ENCODE results near the gene LTB. TPM values are rescaled to one million over a fixed set of nuclear protein-coding genes. Genes with fewer than 3 reads are reported as not detected.

Gene LTB
- polyA plus RNA-seq, 1 donor from 2014 or later = not detected

DNA sequence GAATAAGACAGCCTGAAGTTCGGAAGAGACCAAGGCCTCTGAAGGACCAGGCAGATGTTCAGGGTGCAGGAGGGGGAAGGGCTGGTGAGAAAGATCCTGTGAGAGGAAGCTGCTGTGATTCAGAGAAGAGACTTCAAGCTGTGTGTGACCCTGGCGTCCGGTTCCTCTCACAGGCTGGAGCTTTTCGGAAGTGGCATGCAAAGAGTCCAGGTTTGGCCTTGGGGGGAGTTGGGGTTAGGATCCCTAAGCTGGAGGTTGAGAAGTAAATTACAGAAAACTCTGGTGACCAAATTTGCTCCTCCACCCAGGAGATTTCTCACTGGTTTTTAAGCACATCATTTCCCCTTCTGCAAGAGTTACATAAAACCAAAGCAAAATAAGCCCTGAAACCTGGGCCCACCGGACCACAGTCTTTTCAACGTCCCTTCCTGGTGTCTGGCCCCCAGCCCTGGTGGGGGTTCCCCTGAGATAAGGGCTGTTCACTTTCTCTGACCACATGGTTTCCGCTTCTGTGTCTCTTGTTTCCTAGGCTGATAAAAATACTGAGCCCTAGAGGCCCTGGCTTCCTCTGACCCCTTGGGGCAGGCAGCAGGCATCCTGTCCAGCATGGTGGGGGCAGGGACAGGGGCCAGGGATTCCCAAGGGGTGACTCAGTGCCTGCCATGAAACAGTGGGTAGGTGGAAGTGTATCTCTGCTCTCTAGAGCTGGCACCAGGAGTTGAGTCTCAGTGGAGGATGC, 22.1 kb downstream of the LTB start:
- Histone ChIP-seq H3K36me3 (ENCODE audit: insufficient read depth, low read length) (no peaks in the 10 kb centered on the region), H3K79me2 (replicated peaks; ENCODE audit: insufficient read depth, low read length) (no peaks in the 10 kb centered on the region), H3K9ac (ENCODE audit: low read length) (no peak overlapping the region), H2AFZ (ENCODE audit: low read depth, low read length) (no peak overlapping the region), H3K9me2 (ENCODE audit: insufficient read depth, low read length) (no peaks in the 10 kb centered on the region), H3K9me3 (ENCODE audit: low read length) (no peaks in the 10 kb centered on the region), H3K27ac (ENCODE audit: low read length) (no peak overlapping the region), H4K20me1 (ENCODE audit: insufficient read depth) (no peaks in the 10 kb centered on the region), H3K27me3 (ENCODE audit: insufficient read depth, low read depth, low read length) (no peaks in the 10 kb centered on the region), H3K4me3 (ENCODE audit: low read length) (no peak overlapping the region), H3K4me2 (ENCODE audit: low read length) (no peak overlapping the region), H3F3A (ENCODE audit: insufficient read depth, low read length, poor library complexity, severe bottlenecking) (no peaks in the 10 kb centered on the region)
- TF ChIP-seq RAD21 (conservative IDR thresholded peaks at IDR 0.05) = no peak
- no peak for TF ChIP-seq EP300 (conservative IDR thresholded peaks at IDR 0.05; ENCODE audit: poor library complexity, severe bottlenecking)
- TF ChIP-seq EZH2 (IDR thresholded peaks at IDR 0.05; ENCODE audit: borderline replicate concordance, insufficient read depth, low read length, poor library complexity, severe bottlenecking) = no peak
- TF ChIP-seq POLR2AphosphoS5 (IDR thresholded peaks at IDR 0.05) = no peak
- TF ChIP-seq, protein P1, sequence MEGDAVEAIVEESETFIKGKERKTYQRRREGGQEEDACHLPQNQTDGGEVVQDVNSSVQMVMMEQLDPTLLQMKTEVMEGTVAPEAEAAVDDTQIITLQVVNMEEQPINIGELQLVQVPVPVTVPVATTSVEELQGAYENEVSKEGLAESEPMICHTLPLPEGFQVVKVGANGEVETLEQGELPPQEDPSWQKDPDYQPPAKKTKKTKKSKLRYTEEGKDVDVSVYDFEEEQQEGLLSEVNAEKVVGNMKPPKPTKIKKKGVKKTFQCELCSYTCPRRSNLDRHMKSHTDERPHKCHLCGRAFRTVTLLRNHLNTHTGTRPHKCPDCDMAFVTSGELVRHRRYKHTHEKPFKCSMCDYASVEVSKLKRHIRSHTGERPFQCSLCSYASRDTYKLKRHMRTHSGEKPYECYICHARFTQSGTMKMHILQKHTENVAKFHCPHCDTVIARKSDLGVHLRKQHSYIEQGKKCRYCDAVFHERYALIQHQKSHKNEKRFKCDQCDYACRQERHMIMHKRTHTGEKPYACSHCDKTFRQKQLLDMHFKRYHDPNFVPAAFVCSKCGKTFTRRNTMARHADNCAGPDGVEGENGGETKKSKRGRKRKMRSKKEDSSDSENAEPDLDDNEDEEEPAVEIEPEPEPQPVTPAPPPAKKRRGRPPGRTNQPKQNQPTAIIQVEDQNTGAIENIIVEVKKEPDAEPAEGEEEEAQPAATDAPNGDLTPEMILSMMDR (IDR thresholded peaks at IDR 0.05; ENCODE audit: poor library complexity, severe bottlenecking) = no peak
- TF ChIP-seq MXI1 (conservative IDR thresholded peaks at IDR 0.05; ENCODE audit: poor library complexity, severe bottlenecking) = no peak
- TF ChIP-seq SMC3 (conservative IDR thresholded peaks at IDR 0.05; ENCODE audit: poor library complexity) = no peak
- TF ChIP-seq, protein P2, sequence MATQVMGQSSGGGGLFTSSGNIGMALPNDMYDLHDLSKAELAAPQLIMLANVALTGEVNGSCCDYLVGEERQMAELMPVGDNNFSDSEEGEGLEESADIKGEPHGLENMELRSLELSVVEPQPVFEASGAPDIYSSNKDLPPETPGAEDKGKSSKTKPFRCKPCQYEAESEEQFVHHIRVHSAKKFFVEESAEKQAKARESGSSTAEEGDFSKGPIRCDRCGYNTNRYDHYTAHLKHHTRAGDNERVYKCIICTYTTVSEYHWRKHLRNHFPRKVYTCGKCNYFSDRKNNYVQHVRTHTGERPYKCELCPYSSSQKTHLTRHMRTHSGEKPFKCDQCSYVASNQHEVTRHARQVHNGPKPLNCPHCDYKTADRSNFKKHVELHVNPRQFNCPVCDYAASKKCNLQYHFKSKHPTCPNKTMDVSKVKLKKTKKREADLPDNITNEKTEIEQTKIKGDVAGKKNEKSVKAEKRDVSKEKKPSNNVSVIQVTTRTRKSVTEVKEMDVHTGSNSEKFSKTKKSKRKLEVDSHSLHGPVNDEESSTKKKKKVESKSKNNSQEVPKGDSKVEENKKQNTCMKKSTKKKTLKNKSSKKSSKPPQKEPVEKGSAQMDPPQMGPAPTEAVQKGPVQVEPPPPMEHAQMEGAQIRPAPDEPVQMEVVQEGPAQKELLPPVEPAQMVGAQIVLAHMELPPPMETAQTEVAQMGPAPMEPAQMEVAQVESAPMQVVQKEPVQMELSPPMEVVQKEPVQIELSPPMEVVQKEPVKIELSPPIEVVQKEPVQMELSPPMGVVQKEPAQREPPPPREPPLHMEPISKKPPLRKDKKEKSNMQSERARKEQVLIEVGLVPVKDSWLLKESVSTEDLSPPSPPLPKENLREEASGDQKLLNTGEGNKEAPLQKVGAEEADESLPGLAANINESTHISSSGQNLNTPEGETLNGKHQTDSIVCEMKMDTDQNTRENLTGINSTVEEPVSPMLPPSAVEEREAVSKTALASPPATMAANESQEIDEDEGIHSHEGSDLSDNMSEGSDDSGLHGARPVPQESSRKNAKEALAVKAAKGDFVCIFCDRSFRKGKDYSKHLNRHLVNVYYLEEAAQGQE (IDR thresholded peaks at IDR 0.05; ENCODE audit: borderline replicate concordance) = no peak
- TF ChIP-seq TAF1 (IDR thresholded peaks at IDR 0.05; ENCODE audit: low read depth) = no peak

DNA sequence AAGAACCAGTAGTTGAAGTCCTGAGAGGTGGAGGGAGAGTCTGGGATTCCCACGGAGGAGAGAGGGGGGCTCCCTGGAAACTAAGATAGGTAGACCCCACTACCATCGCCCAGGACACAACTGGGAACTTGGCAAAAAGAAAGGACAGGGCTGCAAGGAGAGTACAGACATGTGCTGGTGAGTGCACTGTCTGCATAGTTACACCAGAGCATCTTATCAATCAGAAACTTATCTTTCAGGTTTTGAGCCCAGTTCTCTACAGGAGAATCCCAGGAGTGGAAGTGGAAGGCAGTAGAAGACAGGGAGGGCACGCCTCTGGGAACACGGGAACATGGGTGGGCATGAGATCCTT, 22.6 kb downstream of the LTB start:
- Histone ChIP-seq H3K9ac (ENCODE audit: low read length) (no peak overlapping the region), H3K36me3 (ENCODE audit: insufficient read depth, low read length) (no peaks in the 10 kb centered on the region), H3K9me3 (ENCODE audit: low read length) (no peaks in the 10 kb centered on the region), H2AFZ (ENCODE audit: low read depth, low read length) (no peak overlapping the region), H3K79me2 (replicated peaks; ENCODE audit: insufficient read depth, low read length) (peaks cover 2% of the 10 kb centered on the region), H3K9me2 (ENCODE audit: insufficient read depth, low read length) (no peaks in the 10 kb centered on the region), H3K27ac (ENCODE audit: low read length) (no peak overlapping the region), H3F3A (ENCODE audit: insufficient read depth, low read length, poor library complexity, severe bottlenecking) (no peaks in the 10 kb centered on the region), H4K20me1 (ENCODE audit: insufficient read depth) (no peaks in the 10 kb centered on the region), H3K4me3 (ENCODE audit: low read length) (no peak overlapping the region), H3K4me2 (ENCODE audit: low read length) (no peak overlapping the region), H3K27me3 (ENCODE audit: insufficient read depth, low read depth, low read length) (no peaks in the 10 kb centered on the region)
- TF ChIP-seq MXI1 (conservative IDR thresholded peaks at IDR 0.05; ENCODE audit: poor library complexity, severe bottlenecking) = no peak
- TF ChIP-seq, protein P1 (IDR thresholded peaks at IDR 0.05; ENCODE audit: poor library complexity, severe bottlenecking) = no peak
- TF ChIP-seq EZH2 (IDR thresholded peaks at IDR 0.05; ENCODE audit: borderline replicate concordance, insufficient read depth, low read length, poor library complexity, severe bottlenecking) = no peak
- TF ChIP-seq RAD21 (conservative IDR thresholded peaks at IDR 0.05) = no peak
- no peak for TF ChIP-seq TAF1 (IDR thresholded peaks at IDR 0.05; ENCODE audit: low read depth)
